Measurements from ENCODE around the gene KPNB1.

The KPNB1 gene

GRCh38 chr17:47649153-47649971 lies at the start of gene KPNB1:
KPNB1 (plus strand) TSS chr17:47649919; CDS start chr17:47650245, 326 bp downstream.
- DNase-seq = peak; percentile 90

GRCh38 chr17:47603830-47604597 lies 45.7 kb upstream of the KPNB1 start:
- DNase-seq = no peak

GRCh38 chr17:47604598-47604927 lies 45.2 kb upstream of the KPNB1 start:
- no peak for DNase-seq

GRCh38 chr17:47605011-47605410 lies 44.7 kb upstream of the KPNB1 start:
- no peak for DNase-seq

GRCh38 chr17:47607481-47607880 lies 42.2 kb upstream of the KPNB1 start:
- no peak for DNase-seq

GRCh38 chr17:47611372-47612350 lies 38.1 kb upstream of the KPNB1 start:
- DNase-seq = no peak

- DNase-seq = no peak
These were observed 33.8 kb upstream of the KPNB1 start for GRCh38 chr17:47615766-47616424.

GRCh38 chr17:47618410-47618809 lies 31.3 kb upstream of the KPNB1 start:
- no peak for DNase-seq

- no peak for DNase-seq
These were observed 29.0 kb upstream of the KPNB1 start for GRCh38 chr17:47620503-47621245.

GRCh38 chr17:47621293-47622179 lies 28.2 kb upstream of the KPNB1 start:
- DNase-seq = no peak

GRCh38 chr17:47622180-47622549 lies 27.6 kb upstream of the KPNB1 start:
- DNase-seq = no peak

- no peak for DNase-seq
These were observed 25.0 kb upstream of the KPNB1 start for GRCh38 chr17:47624727-47625068.

- DNase-seq = no peak
These were observed 21.6 kb upstream of the KPNB1 start for GRCh38 chr17:47628014-47628566.

- DNase-seq = no peak
These were observed 19.9 kb upstream of the KPNB1 start for GRCh38 chr17:47629826-47630225.

GRCh38 chr17:47630614-47631013 lies 19.1 kb upstream of the KPNB1 start:
- no peak for DNase-seq

- DNase-seq = no peak
These were observed 16.7 kb upstream of the KPNB1 start for GRCh38 chr17:47632991-47633390.

- DNase-seq = no peak
These were observed 15.7 kb upstream of the KPNB1 start for GRCh38 chr17:47633996-47634395.

- no peak for DNase-seq
These were observed 14.8 kb upstream of the KPNB1 start for GRCh38 chr17:47634870-47635269.

- no peak for DNase-seq
These were observed 14.0 kb upstream of the KPNB1 start for GRCh38 chr17:47635734-47636133.

GRCh38 chr17:47636273-47637030 lies 13.3 kb upstream of the KPNB1 start:
- DNase-seq = no peak

Measured in cortex of kidney (tissue), 1 donor.